Stomach (tissue), 4 donors: ENCODE data around the gene SUV39H2.

Experiments
- POLR2A ChIP-seq, 4 donors: fragments of 450-650 bp; IDR thresholded peaks; one replicate each; pipeline ENCODE4 v1.6.1; 2016; ENCODE audit warnings: antibody characterized with exemption in 4 of 4, control low read depth in 2 of 4, mild to moderate bottlenecking in 1 of 4, moderate library complexity in 1 of 4
- TF ChIP-seq, protein P1 (sequence below), 7 experiments: fragments of 450-650 bp in 4 of 7; fragments of 200-600 bp in 3 of 7; sonication (generic) in 3 of 7; IDR thresholded peaks; one replicate each; pipeline ENCODE4 v1.5.1; 2016 to 2019; ENCODE audit warnings: antibody characterized with exemption in 7 of 7, control low read depth in 2 of 7, mild to moderate bottlenecking in 1 of 7

DNA sequence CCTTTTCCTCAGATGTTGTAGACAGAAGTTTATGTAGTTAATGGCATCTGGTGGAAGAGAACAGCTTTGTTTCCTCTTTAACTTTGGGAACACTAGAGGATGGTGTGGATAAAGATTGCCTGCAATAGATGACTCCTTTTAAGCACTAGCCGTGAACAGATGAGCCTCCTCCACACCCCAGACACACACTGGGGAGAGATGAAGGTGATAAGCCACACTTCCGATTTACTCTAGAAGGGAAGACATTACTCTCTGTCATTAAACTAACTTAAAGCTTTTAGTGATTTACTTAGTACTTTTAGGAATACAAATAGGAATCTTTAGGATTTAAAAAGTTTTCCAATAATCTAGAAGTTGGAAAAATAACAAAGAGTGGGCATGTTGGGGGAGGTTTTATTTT lies 33.7 kb upstream of the SUV39H2 start:
- TF ChIP-seq, protein P1, sequence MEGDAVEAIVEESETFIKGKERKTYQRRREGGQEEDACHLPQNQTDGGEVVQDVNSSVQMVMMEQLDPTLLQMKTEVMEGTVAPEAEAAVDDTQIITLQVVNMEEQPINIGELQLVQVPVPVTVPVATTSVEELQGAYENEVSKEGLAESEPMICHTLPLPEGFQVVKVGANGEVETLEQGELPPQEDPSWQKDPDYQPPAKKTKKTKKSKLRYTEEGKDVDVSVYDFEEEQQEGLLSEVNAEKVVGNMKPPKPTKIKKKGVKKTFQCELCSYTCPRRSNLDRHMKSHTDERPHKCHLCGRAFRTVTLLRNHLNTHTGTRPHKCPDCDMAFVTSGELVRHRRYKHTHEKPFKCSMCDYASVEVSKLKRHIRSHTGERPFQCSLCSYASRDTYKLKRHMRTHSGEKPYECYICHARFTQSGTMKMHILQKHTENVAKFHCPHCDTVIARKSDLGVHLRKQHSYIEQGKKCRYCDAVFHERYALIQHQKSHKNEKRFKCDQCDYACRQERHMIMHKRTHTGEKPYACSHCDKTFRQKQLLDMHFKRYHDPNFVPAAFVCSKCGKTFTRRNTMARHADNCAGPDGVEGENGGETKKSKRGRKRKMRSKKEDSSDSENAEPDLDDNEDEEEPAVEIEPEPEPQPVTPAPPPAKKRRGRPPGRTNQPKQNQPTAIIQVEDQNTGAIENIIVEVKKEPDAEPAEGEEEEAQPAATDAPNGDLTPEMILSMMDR (IDR thresholded peaks at IDR 0.05): no peak
- TF ChIP-seq POLR2A (IDR thresholded peaks at IDR 0.05): no peak
